B cell (primary cell): Measurements from ENCODE around the gene WWC2. TPM values are rescaled to one million over a fixed set of nuclear protein-coding genes. Genes with fewer than 3 reads are reported as not detected.

Experiments used
- ATAC-seq: fragments of 200-7000 bp; cut with Tn5 transposase; one replicate; pipeline ENCODE4 v1.10.0; 2021; ENCODE audit warnings: low read depth, mild to moderate bottlenecking, moderate number of reproducible peaks, moderate library complexity
- CTCF ChIA-PET: fragments of 350-600 bp; sonication (Branson Sonifier 250); formaldehyde crosslinking; loops from one replicate; lab custom pipeline; 2021; ENCODE audit warnings: antibody characterized with exemption, inconsistent platforms; lab: Charles Lee
- POLR2A ChIA-PET: fragments of 350-600 bp; sonication (Branson Sonifier 250); formaldehyde crosslinking; loops from one replicate; lab custom pipeline; 2021; ENCODE audit warnings: antibody characterized with exemption; lab: Charles Lee
- DNase-seq: peaks from one replicate; pipeline ENCODE4 v3.0.0; 2013
- H2AFZ ChIP-seq: 2 replicates; pipeline ENCODE4 v1.6.1; 2012; ENCODE audit warnings: mild to moderate bottlenecking, low read depth, low read length; ENCODE audit not compliant: insufficient read depth, poor library complexity, severe bottlenecking
- H3K27ac ChIP-seq, 2 donors: 1 replicate in 1 of 2; 2 replicates in 1 of 2; pipeline ENCODE4 v1.5.1; 2012 to 2013; ENCODE audit warnings: low read length in 2 of 2, mild to moderate bottlenecking in 2 of 2, moderate library complexity in 1 of 2
- H3K27me3 ChIP-seq, 4 experiments: fragments of 200-600 bp in 1 of 4; sonication (generic) in 1 of 4; replicated peaks in 1 of 4; 1 replicate in 2 of 4; 2 replicates in 2 of 4; pipeline versions ENCODE4 v1.6.1 to v1.7.0; 2013 to 2016; ENCODE audit warnings: low read length in 3 of 4, mild to moderate bottlenecking in 2 of 4, mixed read lengths in 1 of 4, moderate library complexity in 1 of 4; ENCODE audit not compliant: insufficient read depth in 4 of 4, control insufficient read depth in 3 of 4; ENCODE audit errors: control extremely low read depth in 1 of 4
- H3K36me3 ChIP-seq, 2 experiments: replicated peaks in 1 of 2; 1 replicate in 1 of 2; 2 replicates in 1 of 2; pipeline versions ENCODE4 v1.6.1 to v1.7.1; 2013; ENCODE audit warnings: low read length in 1 of 2; ENCODE audit not compliant: insufficient read depth in 2 of 2, control insufficient read depth in 1 of 2; ENCODE audit errors: control extremely low read depth in 1 of 2, extremely low read depth in 1 of 2
- H3K4me1 ChIP-seq, 2 donors: fragments of 200-600 bp in 1 of 2; sonication (generic) in 1 of 2; 1 replicate in 1 of 2; 2 replicates in 1 of 2; pipeline versions ENCODE4 v1.5.1 to v1.6.1; 2013 to 2017; ENCODE audit warnings: low read length in 2 of 2; ENCODE audit not compliant: control insufficient read depth in 2 of 2, insufficient read depth in 2 of 2
- H3K4me2 ChIP-seq: replicated peaks from 2 replicates; pipeline ENCODE3; 2012; ENCODE audit warnings: mild to moderate bottlenecking, low read depth, low read length; ENCODE audit not compliant: poor library complexity, severe bottlenecking
- H3K4me3 ChIP-seq, 5 experiments: fragments of 200-600 bp in 1 of 5; sonication (generic) in 1 of 5; 1 replicate in 3 of 5; 2 replicates in 2 of 5; pipeline versions ENCODE4 v1.5.1 to v1.7.0; 2011 to 2016; ENCODE audit warnings: low read length in 4 of 5, mild to moderate bottlenecking in 4 of 5, low read depth in 2 of 5, control low read depth in 1 of 5, moderate library complexity in 1 of 5; ENCODE audit not compliant: insufficient read depth in 1 of 5; ENCODE audit errors: control extremely low read depth in 1 of 5, extremely low read depth in 1 of 5
- H3K79me2 ChIP-seq: fragments of 200-600 bp; sonication (generic); one replicate; pipeline ENCODE4 v1.6.0; 2016; ENCODE audit warnings: low read length; ENCODE audit not compliant: control insufficient read depth, insufficient read depth
- H3K9ac ChIP-seq: fragments of 200-600 bp; sonication (generic); 2 replicates; pipeline ENCODE4 v1.6.1; 2017; ENCODE audit warnings: mild to moderate bottlenecking, low read length, moderate library complexity
- H3K9me3 ChIP-seq, 3 donors: one replicate each; pipeline versions ENCODE4 v1.6.1 to v1.7.1; 2013; ENCODE audit warnings: low read length in 2 of 3; ENCODE audit not compliant: control insufficient read depth in 2 of 3, insufficient read depth in 1 of 3; ENCODE audit errors: control extremely low read depth in 1 of 3
- H4K20me1 ChIP-seq: 2 replicates; pipeline ENCODE4 v1.6.0; 2012; ENCODE audit warnings: mild to moderate bottlenecking, low read length; ENCODE audit not compliant: insufficient read depth, control insufficient read depth, poor library complexity, severe bottlenecking
- H3K27ac Mint-ChIP-seq: one replicate; pipeline ENCODE4 v1.8.0; 2021; ENCODE audit warnings: mixed read lengths
- H3K27me3 Mint-ChIP-seq: one replicate; pipeline ENCODE4 v1.8.0; 2021; ENCODE audit warnings: mixed read lengths
- H3K4me1 Mint-ChIP-seq: one replicate; pipeline ENCODE4 v1.8.0; 2021; ENCODE audit warnings: mixed read lengths
- H3K4me3 Mint-ChIP-seq: one replicate; pipeline ENCODE4 v1.8.0; 2021; ENCODE audit warnings: mixed read lengths
- H3K9me3 Mint-ChIP-seq: one replicate; pipeline ENCODE4 v1.8.0; 2022; ENCODE audit warnings: mixed read lengths; ENCODE audit not compliant: insufficient read depth
- EZH2 ChIP-seq: IDR thresholded peaks from 2 replicates; pipeline ENCODE4 v1.6.1; 2012; ENCODE audit warnings: borderline replicate concordance, low read depth, mild to moderate bottlenecking, moderate library complexity, low read length; ENCODE audit not compliant: insufficient read depth, poor library complexity, severe bottlenecking
- WGBS: methylation state at CpG from one replicate; pipeline ENCODE4 v1.1.5; 2013; ENCODE audit warnings: missing lambda C conversion rate; ENCODE audit not compliant: insufficient coverage; 5-methylcytosine and 5-hydroxymethylcytosine counted together
- intact Hi-C: fragments of 100-400 bp; cut with micrococcal nuclease; formaldehyde crosslinking; loops from one replicate; pipeline ENCODE4 v1.10.0; 2022
- polyA plus RNA-seq: library from polyadenylated mRNA; depleted of rRNA; stranded (reverse); fragments of >200 nt; gene quantifications from 2 replicates; pipeline ENCODE4 v1.2.3, GENCODE V29; 2012
- total RNA-seq, 2 donors: library from RNA; stranded (reverse); fragments of 120-200 nt in 1 of 2; gene quantifications; 1 replicate in 1 of 2; 2 replicates in 1 of 2; pipeline versions ENCODE4 v1.2.3 to v1.2.4, GENCODE V29; 2013 to 2022
- TF ChIP-seq, protein P1 (sequence below): fragments of 200-600 bp; IDR thresholded peaks from one replicate; pipeline ENCODE4 v1.8.0; 2022; ENCODE audit warnings: antibody characterized with exemption, mild to moderate bottlenecking

WWC2 gene
- total and polyA plus RNA-seq, 2 donors (not counting 1 experiment from before 2014, with no cell fraction given), result 0.07 to 0.32 TPM

DNA sequence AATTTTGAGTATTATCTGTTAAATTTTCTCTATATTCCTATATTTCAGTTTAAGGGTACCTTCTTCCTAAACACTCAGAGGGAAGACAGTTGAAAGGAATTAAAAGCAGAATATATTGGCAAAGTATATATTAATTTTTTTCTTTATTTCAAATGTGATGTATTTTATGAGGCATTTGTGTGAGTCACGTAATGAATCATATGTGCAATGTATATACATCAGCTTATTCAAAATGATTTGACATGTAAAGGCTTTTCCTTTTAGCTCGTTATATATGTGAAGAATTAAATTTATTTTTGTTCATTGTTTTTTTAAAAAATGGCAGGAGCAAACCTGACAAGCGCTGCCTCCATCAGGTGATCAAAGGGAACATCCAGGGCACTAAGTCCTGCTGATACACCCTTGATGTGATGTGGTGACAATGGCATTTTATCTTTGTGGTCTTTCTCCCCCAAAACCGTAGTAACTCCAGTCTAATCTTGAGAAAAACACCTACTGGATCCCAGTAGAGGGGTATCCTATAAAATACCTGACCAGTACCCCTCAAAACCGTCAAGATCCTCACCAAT, 8.9 kb downstream of the WWC2 start:
- peaks cover 0 to 3% (median 0%) of the 10 kb centered on the region in 4 experiments for H3K27me3 ChIP-seq
- no peak overlapping the region for H3K4me3 ChIP-seq
- Mint-ChIP-seq H3K9me3 (no peaks in the 10 kb centered on the region), H3K27ac (no peak overlapping the region), H3K27me3 (peaks cover 14% of the 10 kb centered on the region), H3K4me3 (no peak overlapping the region), H3K4me1 (no peaks in the 10 kb centered on the region)
- H3K9ac ChIP-seq, result no peak overlapping the region
- no peak overlapping the region for H2AFZ ChIP-seq
- intact Hi-C loops, result no loop called here
- POLR2A ChIA-PET, result no interaction called here
- H3K79me2 ChIP-seq, result no peaks in the 10 kb centered on the region
- CTCF ChIA-PET, result no interaction called here
- H3K4me2 ChIP-seq, result no peak overlapping the region
- no peaks in the 10 kb centered on the region for H3K36me3 ChIP-seq
- no peak overlapping the region for H3K27ac ChIP-seq
- no CpG with 5 or more reads among the region's 5 CpGs for WGBS
- ATAC-seq, result no peak
- DNase-seq, result no peak
- TF ChIP-seq, protein P1, sequence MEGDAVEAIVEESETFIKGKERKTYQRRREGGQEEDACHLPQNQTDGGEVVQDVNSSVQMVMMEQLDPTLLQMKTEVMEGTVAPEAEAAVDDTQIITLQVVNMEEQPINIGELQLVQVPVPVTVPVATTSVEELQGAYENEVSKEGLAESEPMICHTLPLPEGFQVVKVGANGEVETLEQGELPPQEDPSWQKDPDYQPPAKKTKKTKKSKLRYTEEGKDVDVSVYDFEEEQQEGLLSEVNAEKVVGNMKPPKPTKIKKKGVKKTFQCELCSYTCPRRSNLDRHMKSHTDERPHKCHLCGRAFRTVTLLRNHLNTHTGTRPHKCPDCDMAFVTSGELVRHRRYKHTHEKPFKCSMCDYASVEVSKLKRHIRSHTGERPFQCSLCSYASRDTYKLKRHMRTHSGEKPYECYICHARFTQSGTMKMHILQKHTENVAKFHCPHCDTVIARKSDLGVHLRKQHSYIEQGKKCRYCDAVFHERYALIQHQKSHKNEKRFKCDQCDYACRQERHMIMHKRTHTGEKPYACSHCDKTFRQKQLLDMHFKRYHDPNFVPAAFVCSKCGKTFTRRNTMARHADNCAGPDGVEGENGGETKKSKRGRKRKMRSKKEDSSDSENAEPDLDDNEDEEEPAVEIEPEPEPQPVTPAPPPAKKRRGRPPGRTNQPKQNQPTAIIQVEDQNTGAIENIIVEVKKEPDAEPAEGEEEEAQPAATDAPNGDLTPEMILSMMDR, result no peak
- no peak for TF ChIP-seq EZH2
- H4K20me1 ChIP-seq, result no peaks in the 10 kb centered on the region
- H3K9me3 ChIP-seq, result no peaks in the 10 kb centered on the region
- no peaks in the 10 kb centered on the region for H3K4me1 ChIP-seq

DNA sequence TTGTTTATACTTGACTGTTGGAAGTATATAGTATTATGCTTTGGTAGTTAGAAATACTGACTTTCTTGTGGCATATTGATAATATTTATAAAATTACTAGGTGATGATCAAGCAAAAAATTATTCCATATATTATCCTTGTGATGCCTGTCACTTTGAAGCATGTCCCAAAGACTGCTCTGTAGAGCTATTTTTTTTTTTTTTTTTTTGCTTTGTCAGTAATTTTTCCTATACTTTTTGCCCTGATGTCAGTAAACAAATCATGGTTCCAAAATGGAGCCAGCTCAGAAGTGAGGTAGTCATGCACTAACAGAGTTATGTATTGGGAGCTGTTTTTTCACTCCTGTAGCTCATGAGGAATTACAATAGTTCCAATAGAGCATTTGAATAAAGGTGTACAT, 11.2 kb downstream of the WWC2 start:
- H3K4me1 ChIP-seq, result no peaks in the 10 kb centered on the region
- intact Hi-C loops, result no loop called here
- H3K36me3 ChIP-seq, result no peaks in the 10 kb centered on the region
- H2AFZ ChIP-seq, result no peak overlapping the region
- H3K4me1 Mint-ChIP-seq, result no peaks in the 10 kb centered on the region
- H3K4me3 ChIP-seq, result no peak overlapping the region
- TF ChIP-seq, protein P1, result no peak
- TF ChIP-seq EZH2, result no peak
- no peak overlapping the region for H3K27ac Mint-ChIP-seq
- CTCF ChIA-PET, result no interaction called here
- H3K9me3 ChIP-seq, result no peaks in the 10 kb centered on the region
- H3K27me3 Mint-ChIP-seq, result peaks cover 12% of the 10 kb centered on the region
- no peaks in the 10 kb centered on the region for H3K9me3 Mint-ChIP-seq
- H3K27ac ChIP-seq, result no peak overlapping the region
- H3K79me2 ChIP-seq, result no peaks in the 10 kb centered on the region
- DNase-seq (no peak), ATAC-seq (no peak)
- H3K9ac ChIP-seq, result no peak overlapping the region
- no peak overlapping the region for H3K4me2 ChIP-seq
- no peaks in the 10 kb centered on the region for H4K20me1 ChIP-seq
- no peak overlapping the region for H3K4me3 Mint-ChIP-seq
- H3K27me3 ChIP-seq, result no peaks in the 10 kb centered on the region
- POLR2A ChIA-PET, result no interaction called here
